ENCODE data around the gene GPX4.

Gene GPX4

DNA sequence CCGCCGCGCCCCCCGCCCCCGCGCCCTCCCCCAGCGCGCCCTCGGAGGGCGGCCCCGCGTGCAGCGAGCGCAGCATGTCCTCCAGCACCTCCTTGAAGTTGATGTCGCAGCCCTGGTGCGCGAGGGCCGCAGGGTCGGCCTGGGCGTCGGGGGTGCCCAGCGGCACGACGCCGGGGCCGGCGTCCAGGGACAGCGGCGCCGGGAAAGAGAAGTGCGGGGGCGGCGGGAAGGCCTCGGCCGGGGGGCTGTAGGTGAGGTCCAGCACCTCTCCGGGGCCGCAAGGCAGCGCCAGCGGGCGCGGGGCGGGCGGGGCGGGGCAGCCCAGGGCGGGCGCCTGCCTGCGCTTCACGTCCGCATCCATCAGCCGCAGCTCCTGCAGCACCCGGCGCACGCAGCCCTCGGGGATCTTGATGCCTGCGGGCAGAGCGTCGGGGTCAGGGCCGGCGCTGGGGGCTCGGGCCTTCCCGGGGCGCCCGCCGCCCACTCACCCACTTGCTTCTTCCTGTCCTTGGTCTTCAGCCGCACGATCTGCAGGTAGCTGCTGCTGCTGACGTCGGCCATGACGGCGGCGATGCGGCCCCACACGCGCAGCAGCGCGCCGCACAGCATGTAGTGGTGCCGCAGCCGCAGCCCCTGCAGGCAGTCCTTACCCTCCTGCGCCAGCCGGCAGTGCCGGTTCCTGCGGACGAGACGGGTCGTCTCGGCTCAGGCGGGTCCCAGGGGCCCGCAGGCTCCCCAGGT is 4.7 kb downstream of the GPX4 start:
- Histone ChIP-seq H3K9me3 (no peaks in the 10 kb centered on the region), H3K4me3 (no peak overlapping the region), H3K36me3 (peaks cover 32 to 81% (median 79%) of the 10 kb centered on the region in 3 donors), H3K27me3 (no peaks in the 10 kb centered on the region), H3K4me1 (peaks cover 7 to 49% (median 32%) of the 10 kb centered on the region in 4 donors), H3K27ac (no peak overlapping the region)
- intact Hi-C loops (cut with DNase I; ENCODE audit: low total_unique reads): loop anchor here (10.0 kb wide), 1 partner anchor 184 kb away; the partner anchor contains the start of gene ARID3A
- TF ChIP-seq, protein P1, sequence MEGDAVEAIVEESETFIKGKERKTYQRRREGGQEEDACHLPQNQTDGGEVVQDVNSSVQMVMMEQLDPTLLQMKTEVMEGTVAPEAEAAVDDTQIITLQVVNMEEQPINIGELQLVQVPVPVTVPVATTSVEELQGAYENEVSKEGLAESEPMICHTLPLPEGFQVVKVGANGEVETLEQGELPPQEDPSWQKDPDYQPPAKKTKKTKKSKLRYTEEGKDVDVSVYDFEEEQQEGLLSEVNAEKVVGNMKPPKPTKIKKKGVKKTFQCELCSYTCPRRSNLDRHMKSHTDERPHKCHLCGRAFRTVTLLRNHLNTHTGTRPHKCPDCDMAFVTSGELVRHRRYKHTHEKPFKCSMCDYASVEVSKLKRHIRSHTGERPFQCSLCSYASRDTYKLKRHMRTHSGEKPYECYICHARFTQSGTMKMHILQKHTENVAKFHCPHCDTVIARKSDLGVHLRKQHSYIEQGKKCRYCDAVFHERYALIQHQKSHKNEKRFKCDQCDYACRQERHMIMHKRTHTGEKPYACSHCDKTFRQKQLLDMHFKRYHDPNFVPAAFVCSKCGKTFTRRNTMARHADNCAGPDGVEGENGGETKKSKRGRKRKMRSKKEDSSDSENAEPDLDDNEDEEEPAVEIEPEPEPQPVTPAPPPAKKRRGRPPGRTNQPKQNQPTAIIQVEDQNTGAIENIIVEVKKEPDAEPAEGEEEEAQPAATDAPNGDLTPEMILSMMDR (IDR thresholded peaks at IDR 0.05): no peak
- no peak for DNase-seq

DNA sequence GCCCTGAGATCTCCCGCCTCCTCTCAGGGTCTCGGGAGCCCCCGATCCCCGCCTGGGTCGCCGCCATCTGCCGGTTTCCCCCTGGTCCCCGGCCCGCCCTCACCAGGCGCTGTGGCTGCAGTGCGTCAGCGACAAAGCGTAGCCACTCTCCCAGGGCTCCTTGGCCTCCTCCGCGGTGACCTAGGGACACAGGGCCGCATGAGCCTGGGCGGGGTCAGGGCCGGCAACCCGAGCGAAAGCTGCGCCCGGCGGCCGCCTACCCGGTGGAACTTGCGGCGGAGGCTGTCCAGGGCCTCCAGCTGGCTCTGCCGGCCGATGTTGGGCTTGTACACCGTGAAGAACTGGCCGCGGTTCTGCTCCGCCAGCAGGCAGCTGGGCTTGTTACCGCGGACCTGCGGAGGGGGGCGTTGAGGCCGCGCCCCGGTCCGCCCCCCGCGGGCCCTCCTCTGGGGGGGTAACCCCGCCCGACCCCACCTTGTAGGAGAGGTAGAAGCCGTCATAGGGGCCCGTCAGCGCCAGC is 5.3 kb downstream of the GPX4 start:
- Histone ChIP-seq H3K4me3 (no peak overlapping the region), H3K27me3 (no peaks in the 10 kb centered on the region), H3K9me3 (no peaks in the 10 kb centered on the region), H3K27ac (no peak overlapping the region), H3K4me1 (peaks cover 7 to 54% (median 37%) of the 10 kb centered on the region in 4 donors), H3K36me3 (peaks cover 32 to 86% (median 84%) of the 10 kb centered on the region in 3 donors)
- TF ChIP-seq, protein P1 (IDR thresholded peaks at IDR 0.05): no peak
- no peak for DNase-seq
- intact Hi-C loops (cut with DNase I; ENCODE audit: low total_unique reads): loop anchor here (10.0 kb wide), 1 partner anchor 184 kb away; the partner anchor contains the start of gene ARID3A

DNA sequence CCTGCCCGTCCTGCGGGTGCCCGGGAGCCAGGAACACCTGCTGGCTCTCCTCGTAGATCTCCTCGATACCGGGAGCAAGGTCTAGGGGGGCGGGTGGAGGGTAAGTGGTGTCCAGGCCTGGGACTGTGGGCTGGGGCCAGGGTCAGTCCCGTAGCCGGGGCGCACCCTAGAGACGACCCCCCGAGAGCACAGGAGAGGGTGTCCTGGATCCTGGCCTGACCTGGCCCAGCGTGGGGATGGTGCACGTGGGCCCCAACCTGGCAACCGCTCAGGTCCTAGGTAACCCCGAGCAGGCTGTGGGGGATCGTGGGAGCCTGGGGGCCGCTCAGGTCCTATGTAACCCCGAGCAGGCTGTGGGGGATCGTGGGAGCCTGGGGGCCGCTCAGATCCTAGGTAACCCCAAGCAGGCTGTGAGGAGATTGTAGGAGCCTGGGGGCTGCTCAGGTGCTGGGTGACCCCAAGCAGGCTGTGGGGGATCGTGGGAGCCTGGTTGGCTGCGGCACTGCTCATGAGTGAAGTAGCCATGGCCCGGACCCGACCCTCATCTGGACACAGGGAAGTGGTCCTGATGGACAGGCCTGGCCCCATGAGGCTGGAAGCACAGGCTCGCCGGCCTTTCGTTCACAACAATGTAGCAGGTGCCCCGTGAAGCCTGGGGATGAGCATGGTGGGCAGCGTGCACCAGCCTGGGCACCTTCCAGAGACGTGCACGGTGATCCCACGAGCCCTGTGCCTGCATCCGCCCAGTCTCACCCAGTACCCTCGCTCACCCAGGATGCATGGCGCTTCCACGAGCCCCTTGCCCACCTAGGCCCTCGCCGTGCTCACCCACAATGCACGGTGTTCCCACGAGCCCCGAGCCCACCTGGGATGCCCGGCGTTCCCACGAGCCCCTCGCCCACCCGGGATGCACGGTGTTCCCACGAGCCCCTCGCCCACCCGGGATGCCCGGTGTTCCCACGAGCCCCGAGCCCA is 6.2 kb downstream of the GPX4 start:
- Histone ChIP-seq H3K27me3 (no peaks in the 10 kb centered on the region), H3K4me3 (no peak overlapping the region), H3K36me3 (peaks cover 32 to 94% (median 91%) of the 10 kb centered on the region in 3 donors), H3K27ac (no peak overlapping the region), H3K4me1 (peaks cover 7 to 53% (median 42%) of the 10 kb centered on the region in 4 donors), H3K9me3 (no peaks in the 10 kb centered on the region)
- TF ChIP-seq, protein P1 (IDR thresholded peaks at IDR 0.05): no peak
- DNase-seq: no peak
- intact Hi-C loops (cut with DNase I; ENCODE audit: low total_unique reads): loop anchor here (5.0 to 10.0 kb wide), 2 partner anchors 82 to 185 kb away; partner anchors contain the start of gene ARID3A

DNA sequence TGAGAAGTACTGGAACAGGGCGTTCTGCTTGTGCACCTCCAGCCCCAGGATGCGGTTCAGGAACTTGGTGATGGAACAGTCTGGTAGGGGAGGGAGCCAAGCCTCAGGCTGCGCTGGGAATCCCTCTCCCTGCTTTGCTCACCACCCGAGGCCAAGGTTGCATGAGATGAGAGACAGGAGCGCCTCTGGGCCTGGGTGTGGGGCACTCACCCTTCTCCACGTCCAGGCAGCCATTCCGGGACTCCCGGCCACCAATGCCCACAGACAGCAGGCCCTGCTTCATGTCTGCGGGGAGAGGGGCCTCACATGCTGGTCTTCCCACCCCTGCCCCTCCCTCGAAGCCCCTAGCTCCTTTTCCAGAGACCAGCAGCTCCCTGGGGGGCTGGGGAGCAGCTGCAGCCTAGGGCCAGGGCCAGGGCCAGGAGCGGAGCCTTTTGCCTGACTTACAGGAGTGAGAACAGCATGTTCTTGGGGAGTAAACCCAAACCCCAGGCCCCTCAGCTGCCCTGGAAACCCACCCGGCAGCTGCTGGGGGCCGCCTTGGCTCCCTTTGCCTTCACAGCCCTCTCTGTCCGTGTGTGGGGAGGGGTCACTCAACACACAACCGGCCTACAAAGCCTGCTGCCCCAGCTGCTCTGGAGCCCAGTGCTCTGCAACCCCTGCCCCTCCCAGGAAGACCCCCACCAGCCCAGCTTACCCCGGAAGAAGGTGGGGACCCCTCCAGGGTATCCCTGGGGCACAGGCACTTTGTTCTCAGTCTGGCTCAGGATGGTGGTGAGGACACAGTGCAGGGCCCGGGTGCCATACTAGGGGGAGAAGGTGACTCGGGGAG is 7.2 kb downstream of the GPX4 start:
- H3K4me1 ChIP-seq: peaks cover 0 to 43% (median 31%) of the 10 kb centered on the region in 4 donors
- H3K9me3 ChIP-seq: no peaks in the 10 kb centered on the region
- DNase-seq: no peak
- intact Hi-C loops (cut with DNase I; ENCODE audit: low total_unique reads): loop anchor here (5.0 kb wide), 1 partner anchor 81 kb away; no protein-coding TSS in a partner anchor
- H3K27me3 ChIP-seq: no peaks in the 10 kb centered on the region
- H3K27ac ChIP-seq: peak overlapping the region; percentile 76 to 84
- TF ChIP-seq, protein P1 (IDR thresholded peaks at IDR 0.05): no peak
- peaks cover 36 to 94% (median 93%) of the 10 kb centered on the region in 3 donors for H3K36me3 ChIP-seq
- H3K4me3 ChIP-seq: no peak overlapping the region

Data from tibial artery (tissue), 4 donors.